Measurements from ENCODE around the gene KCNMA1. TPM values are rescaled to one million over a fixed set of nuclear protein-coding genes. Genes with fewer than 3 reads are reported as not detected.

The KCNMA1 gene
- polyA plus RNA-seq, 1 of the 3 experiments (the other 2 are of a cell fraction) = 107 TPM

DNA sequence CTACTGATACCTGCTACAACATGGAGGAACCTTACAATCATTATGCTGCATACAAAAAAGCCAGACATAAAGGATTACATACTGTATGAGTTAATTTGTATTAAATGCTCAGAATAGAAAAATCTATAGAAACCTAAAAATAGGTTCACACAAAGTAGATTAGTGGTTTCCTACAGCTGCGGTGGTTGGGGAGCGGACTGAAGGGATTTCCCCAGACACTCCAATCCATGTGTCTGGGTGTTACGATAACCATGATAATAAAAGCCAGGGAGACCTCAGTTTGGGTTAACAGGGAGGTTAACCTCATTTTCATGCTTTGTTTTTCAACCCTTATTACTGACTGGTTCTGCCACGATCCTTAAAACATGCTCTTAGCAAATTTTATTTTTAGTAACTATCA, 355.9 kb downstream of the KCNMA1 start:
- H3K9me3 ChIP-seq = no peaks in the 10 kb centered on the region
- 89% methylated on average over 4 of the region's 4 CpGs for WGBS (ENCODE audit: low lambda C conversion rate)
- POLR2A ChIA-PET = no interaction called here
- no peak overlapping the region for H2AFZ ChIP-seq (ENCODE audit: low read depth)
- no peaks in the 10 kb centered on the region for H4K20me1 ChIP-seq (ENCODE audit: insufficient read depth)
- TF ChIP-seq FOXM1 (IDR thresholded peaks at IDR 0.05; ENCODE audit: low read depth) = no peak
- no peak for TF ChIP-seq RFX5 (IDR thresholded peaks at IDR 0.05; ENCODE audit: low read length)
- no peak for TF ChIP-seq USF2 (IDR thresholded peaks at IDR 0.05; ENCODE audit: borderline replicate concordance, low read depth, low read length)
- TF ChIP-seq MXI1 (IDR thresholded peaks at IDR 0.05; ENCODE audit: low read depth, low read length) = no peak
- TF ChIP-seq ZBTB33 (IDR thresholded peaks at IDR 0.05; ENCODE audit: borderline replicate concordance, low read depth) = no peak
- no peak for TF ChIP-seq EZH2phosphoT487 (IDR thresholded peaks at IDR 0.05; ENCODE audit: borderline replicate concordance, low read depth)
- no peak for TF ChIP-seq CHD2 (IDR thresholded peaks at IDR 0.05; ENCODE audit: low read length, partially characterized antibody)
- no peak for TF ChIP-seq SMC3 (IDR thresholded peaks at IDR 0.05; ENCODE audit: low read depth, low read length)
- no peak for TF ChIP-seq CTCF (IDR thresholded peaks at IDR 0.05)
- H3K27me3 ChIP-seq (ENCODE audit: insufficient read depth) = no peaks in the 10 kb centered on the region
- H3K79me2 ChIP-seq (ENCODE audit: insufficient read depth) = no peaks in the 10 kb centered on the region; the same call in 1 of the 2 replicates
- H3K9me2 ChIP-seq = no peaks in the 10 kb centered on the region
- no peak overlapping the region for H3K4me2 ChIP-seq
- H3K27ac ChIP-seq (ENCODE audit: low read depth in 2 of 2, low read length in 1 of 2) = no peak overlapping the region
- CTCF ChIA-PET = interaction anchor here (0.8 kb wide), 2 partner anchors 11 to 116 kb away, joined by 3 read pairs; no protein-coding TSS in a partner anchor
- H3K4me1 ChIP-seq (ENCODE audit: control insufficient read depth in 1 of 2, insufficient read depth in 2 of 2, low read depth in 1 of 2, low read length in 1 of 2) = peaks cover 0 to 3% of the 10 kb centered on the region in 2 experiments; a peak in 2 of 4 replicates
- H3K36me3 ChIP-seq (replicated peaks in 1 of 2; ENCODE audit: control insufficient read depth in 1 of 2, insufficient read depth in 2 of 2, low read length in 1 of 2) = peaks cover 2 to 5% of the 10 kb centered on the region in 2 experiments
- peaks cover 5% of the 10 kb centered on the region for H3F3A ChIP-seq (replicated peaks; ENCODE audit: insufficient read depth)
- no peak overlapping the region for H3K4me3 ChIP-seq (ENCODE audit: low read depth in 2 of 2, low read length in 1 of 2)
- no peak for DNase-seq
- H3K9ac ChIP-seq = no peak overlapping the region

- ChIA-PET POLR2A (no interaction called here), CTCF (no interaction called here)
- Histone ChIP-seq H3K4me3 (ENCODE audit: low read depth in 2 of 2, low read length in 1 of 2) (no peak overlapping the region), H3K36me3 (replicated peaks in 1 of 2; ENCODE audit: control insufficient read depth in 1 of 2, insufficient read depth in 2 of 2, low read length in 1 of 2) (peaks cover 2 to 5% of the 10 kb centered on the region in 2 experiments), H4K20me1 (ENCODE audit: insufficient read depth) (no peaks in the 10 kb centered on the region), H3F3A (replicated peaks; ENCODE audit: insufficient read depth) (peaks cover 14% of the 10 kb centered on the region), H3K4me2 (no peak overlapping the region), H3K79me2 (ENCODE audit: insufficient read depth) (no peaks in the 10 kb centered on the region; the same call in 1 of the 2 replicates), H3K4me1 (ENCODE audit: control insufficient read depth in 1 of 2, insufficient read depth in 2 of 2, low read depth in 1 of 2, low read length in 1 of 2) (no peaks in the 10 kb centered on the region; a peak in 1 of 4 replicates), H2AFZ (ENCODE audit: low read depth) (no peak overlapping the region), H3K27ac (ENCODE audit: low read depth in 2 of 2, low read length in 1 of 2) (no peak overlapping the region), H3K9me3 (no peaks in the 10 kb centered on the region), H3K9ac (no peak overlapping the region), H3K27me3 (ENCODE audit: insufficient read depth) (no peaks in the 10 kb centered on the region), H3K9me2 (no peaks in the 10 kb centered on the region)
- DNase-seq = no peak
- 70% methylated on average over 4 of the region's 4 CpGs for WGBS (ENCODE audit: low lambda C conversion rate)
- TF ChIP-seq ELF1 (IDR thresholded peaks at IDR 0.05) (no peak), TEAD4 (IDR thresholded peaks at IDR 0.05; ENCODE audit: borderline replicate concordance, insufficient read depth) (no peak), FOXM1 (IDR thresholded peaks at IDR 0.05; ENCODE audit: low read depth) (no peak), PBX3 (IDR thresholded peaks at IDR 0.05) (no peak), FOSL2 (IDR thresholded peaks at IDR 0.05; ENCODE audit: borderline replicate concordance, low read depth) (no peak), SIN3A (IDR thresholded peaks at IDR 0.05; ENCODE audit: borderline replicate concordance, low read depth, low read length) (no peak), RXRA (IDR thresholded peaks at IDR 0.05; ENCODE audit: borderline replicate concordance, low read depth) (no peak), USF2 (IDR thresholded peaks at IDR 0.05; ENCODE audit: borderline replicate concordance, low read depth, low read length) (no peak), NRF1 (IDR thresholded peaks at IDR 0.05; ENCODE audit: low read depth, low read length) (no peak), MEF2A (IDR thresholded peaks at IDR 0.05; ENCODE audit: borderline replicate concordance, low read depth) (no peak)
Observed at GRCh38 chr10:77279207-77279606, 358.4 kb downstream of the KCNMA1 start.

Measured in SK-N-SH (cell line).